Right lobe of liver (tissue), 6 donors: ENCODE measurements around the gene ELMO1. TPM values are rescaled to one million over a fixed set of nuclear protein-coding genes. Genes with fewer than 3 reads are reported as not detected.

ENCODE experiments used
- ATAC-seq, 4 donors: fragments of 200-7000 bp; cut with Tn5 transposase; one replicate each; pipeline ENCODE4 v1.9.1; 2020; ENCODE audit warnings: mild to moderate bottlenecking in 4 of 4, moderate library complexity in 4 of 4
- DNase-seq, 3 donors: peaks; one replicate each; pipeline ENCODE4 v3.0.0-alpha.2; 2020
- H3K27ac ChIP-seq, 3 donors: fragments of 200-600 bp; one replicate each; pipeline ENCODE4 v1.8.0; 2022
- H3K27me3 ChIP-seq, 2 donors: fragments of 200-600 bp; one replicate each; pipeline ENCODE4 v1.8.0; 2022
- H3K36me3 ChIP-seq, 4 donors: fragments of 200-600 bp; sonication (generic) in 1 of 4; one replicate each; pipeline versions ENCODE4 v1.5.1 to v1.8.0; 2017 to 2022; ENCODE audit warnings: control low read depth in 1 of 4
- H3K4me1 ChIP-seq, 4 donors: fragments of 200-600 bp; sonication (generic) in 1 of 4; one replicate each; pipeline versions ENCODE4 v1.5.1 to v1.8.0; 2017 to 2022; ENCODE audit warnings: control low read depth in 1 of 4
- H3K4me3 ChIP-seq, 3 donors: fragments of 200-600 bp; one replicate each; pipeline ENCODE4 v1.8.0; 2022
- H3K9me3 ChIP-seq, 4 donors: fragments of 200-600 bp; sonication (generic) in 1 of 4; one replicate each; pipeline versions ENCODE4 v1.5.1 to v1.8.0; 2017 to 2022; ENCODE audit warnings: control low read depth in 1 of 4
- POLR2A ChIP-seq: fragments of 450-650 bp; IDR thresholded peaks from one replicate; pipeline ENCODE4 v1.6.1; 2017; ENCODE audit warnings: antibody characterized with exemption, mild to moderate bottlenecking
- WGBS: methylation state at CpG from one replicate; pipeline ENCODE4 v1.1.6; 2018; ENCODE audit warnings: low coverage, low lambda C conversion rate; ENCODE audit not compliant: insufficient coverage; ENCODE audit errors: missing lambda C conversion rate; 5-methylcytosine and 5-hydroxymethylcytosine counted together
- intact Hi-C, 2 donors: fragments of 100-400 bp; cut with DNase I; formaldehyde crosslinking; loops; one replicate each; pipeline versions ENCODE4 v1.11.2 to v1.14.1; 2022
- total RNA-seq, 6 experiments: library from RNA; depleted of rRNA in 2 of 6; stranded (reverse); fragments of >200 nt in 2 of 6; fragmentation: NEBNext Ultra II Directional in 3 of 6; extraction: Animal tissue kit (Norgen Biotek cat#: 25700) in 3 of 6; gene quantifications; one replicate each; pipeline versions ENCODE4 v1.1.0 to v1.2.4, GENCODE V29; 2016 to 2023
- TF ChIP-seq, protein P1 (sequence below), 4 donors: fragments of 200-600 bp in 3 of 4; fragments of 450-650 bp in 1 of 4; IDR thresholded peaks; one replicate each; pipeline versions ENCODE4 v1.5.1 to v1.8.0; 2016 to 2022; ENCODE audit warnings: antibody characterized with exemption in 4 of 4, mild to moderate bottlenecking in 2 of 4
- donor health status: DM: no; HTN: yes; CAD: no.
- donor health status: DM: no; HTN: no; CAD: no.
- donor health status: DM: no; HTN: no; CAD: no.
- donor health status: DM: no; HTN: yes; CAD: no.
- donor health status: DM: no; HTN: yes; CAD: no.

Gene ELMO1
- total RNA-seq, 6 experiments from 2014 or later: 18.4 to 55.4 (median 25.1) TPM

DNA sequence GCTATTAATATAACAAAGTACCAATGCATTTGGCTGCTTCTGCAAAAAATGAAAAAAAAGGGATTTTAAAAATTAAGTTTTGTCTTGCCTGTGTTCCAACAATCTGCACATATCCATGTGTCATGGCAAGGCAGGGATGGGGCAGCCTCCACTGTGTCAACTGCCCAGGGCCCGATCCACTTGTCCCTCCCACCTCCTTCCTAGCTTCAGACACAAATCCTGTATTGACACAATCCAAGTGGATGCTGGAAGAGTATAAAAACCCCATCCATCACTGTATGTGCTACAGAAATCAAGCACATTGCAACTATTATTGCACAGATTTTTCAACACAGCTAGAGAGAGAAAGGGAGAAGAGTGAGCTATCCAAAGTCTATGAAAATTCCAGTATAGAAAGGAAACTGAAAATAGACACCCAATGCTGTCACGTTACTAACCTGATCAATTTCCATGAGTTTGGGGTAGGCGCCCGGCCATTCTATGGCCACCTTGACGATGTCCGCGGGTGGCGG is 106.4 kb downstream of the ELMO1 start:
- no peak overlapping the region for H3K4me3 ChIP-seq
- TF ChIP-seq, protein P1, sequence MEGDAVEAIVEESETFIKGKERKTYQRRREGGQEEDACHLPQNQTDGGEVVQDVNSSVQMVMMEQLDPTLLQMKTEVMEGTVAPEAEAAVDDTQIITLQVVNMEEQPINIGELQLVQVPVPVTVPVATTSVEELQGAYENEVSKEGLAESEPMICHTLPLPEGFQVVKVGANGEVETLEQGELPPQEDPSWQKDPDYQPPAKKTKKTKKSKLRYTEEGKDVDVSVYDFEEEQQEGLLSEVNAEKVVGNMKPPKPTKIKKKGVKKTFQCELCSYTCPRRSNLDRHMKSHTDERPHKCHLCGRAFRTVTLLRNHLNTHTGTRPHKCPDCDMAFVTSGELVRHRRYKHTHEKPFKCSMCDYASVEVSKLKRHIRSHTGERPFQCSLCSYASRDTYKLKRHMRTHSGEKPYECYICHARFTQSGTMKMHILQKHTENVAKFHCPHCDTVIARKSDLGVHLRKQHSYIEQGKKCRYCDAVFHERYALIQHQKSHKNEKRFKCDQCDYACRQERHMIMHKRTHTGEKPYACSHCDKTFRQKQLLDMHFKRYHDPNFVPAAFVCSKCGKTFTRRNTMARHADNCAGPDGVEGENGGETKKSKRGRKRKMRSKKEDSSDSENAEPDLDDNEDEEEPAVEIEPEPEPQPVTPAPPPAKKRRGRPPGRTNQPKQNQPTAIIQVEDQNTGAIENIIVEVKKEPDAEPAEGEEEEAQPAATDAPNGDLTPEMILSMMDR (IDR thresholded peaks at IDR 0.05): no peak
- no peak for TF ChIP-seq POLR2A
- intact Hi-C loops: no loop called here
- ATAC-seq: no peak
- no peak for DNase-seq
- peaks cover 0 to 7% (median 0%) of the 10 kb centered on the region in 4 donors for H3K36me3 ChIP-seq
- 58% methylated on average over 8 of the region's 8 CpGs for WGBS
- peak overlapping the region in 1 of 3 donors; percentile 33 for H3K27ac ChIP-seq
- H3K4me1 ChIP-seq: no peaks in the 10 kb centered on the region
- no peaks in the 10 kb centered on the region for H3K27me3 ChIP-seq
- H3K9me3 ChIP-seq: no peaks in the 10 kb centered on the region

DNA sequence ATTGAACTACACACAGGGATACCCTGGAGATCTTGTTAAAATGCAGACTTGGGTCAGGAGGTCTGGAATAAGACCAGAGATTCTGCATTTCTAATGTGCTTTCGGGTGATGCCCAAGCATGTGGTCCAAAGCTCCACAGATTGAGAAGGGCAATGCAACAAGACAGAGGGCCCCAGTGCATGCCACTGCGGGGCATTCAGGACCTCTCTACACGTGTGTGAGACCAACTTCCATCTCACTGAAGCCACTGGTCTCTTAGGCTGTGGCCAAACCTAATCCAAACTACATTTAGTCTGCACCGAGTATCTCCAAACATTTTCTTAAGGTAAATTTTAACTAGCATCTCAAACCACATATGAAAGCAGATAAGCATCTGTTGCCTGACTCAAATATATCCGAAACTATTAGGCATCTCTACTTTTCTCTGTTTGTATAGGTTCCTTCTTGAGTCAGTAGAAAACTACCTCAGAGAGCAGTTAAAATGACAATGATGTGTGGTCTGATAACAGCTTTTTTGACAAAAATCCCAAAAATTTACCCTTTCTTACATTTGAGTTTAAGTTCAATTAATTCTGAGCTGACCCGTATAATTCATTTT is 107.5 kb downstream of the ELMO1 start:
- TF ChIP-seq POLR2A: no peak
- TF ChIP-seq, protein P1 (IDR thresholded peaks at IDR 0.05): no peak
- no peaks in the 10 kb centered on the region for H3K27me3 ChIP-seq
- no peaks in the 10 kb centered on the region for H3K4me1 ChIP-seq
- intact Hi-C loops: no loop called here
- no peaks in the 10 kb centered on the region for H3K9me3 ChIP-seq
- ATAC-seq (no peak), DNase-seq (no peak)
- H3K36me3 ChIP-seq: peaks cover 0 to 7% (median 0%) of the 10 kb centered on the region in 4 donors
- WGBS: 70% methylated on average over 5 of the region's 6 CpGs
- H3K4me3 ChIP-seq: no peak overlapping the region
- no peak overlapping the region for H3K27ac ChIP-seq

DNA sequence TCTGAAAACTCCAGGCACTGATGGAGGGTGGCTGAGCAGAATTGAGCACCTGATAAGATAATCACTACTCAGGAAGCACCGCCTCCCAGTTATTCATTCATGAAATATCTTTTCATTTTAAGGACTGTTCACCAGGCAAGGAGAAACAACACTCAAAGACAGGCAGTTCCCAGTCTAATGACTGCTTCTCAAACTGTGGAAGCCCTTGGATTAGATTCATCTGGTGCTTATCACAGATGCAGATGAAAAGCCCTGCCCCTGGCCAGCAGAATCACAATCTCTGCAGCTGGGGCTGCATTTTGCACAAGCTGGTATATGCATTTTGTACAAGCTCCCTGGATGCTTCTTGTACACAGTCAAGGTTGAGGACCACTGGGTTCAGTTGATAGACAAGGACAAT is 109.7 kb downstream of the ELMO1 start:
- intact Hi-C loops: no loop called here
- WGBS: 86% methylated on average over 1 of the region's 1 CpG
- DNase-seq (no peak), ATAC-seq (no peak)
- H3K27ac ChIP-seq: no peak overlapping the region
- no peaks in the 10 kb centered on the region for H3K27me3 ChIP-seq
- TF ChIP-seq POLR2A: no peak
- TF ChIP-seq, protein P1 (IDR thresholded peaks at IDR 0.05): no peak
- H3K4me1 ChIP-seq: no peaks in the 10 kb centered on the region
- H3K4me3 ChIP-seq: no peak overlapping the region
- peaks cover 0 to 7% (median 0%) of the 10 kb centered on the region in 4 donors for H3K36me3 ChIP-seq
- no peaks in the 10 kb centered on the region for H3K9me3 ChIP-seq

DNA sequence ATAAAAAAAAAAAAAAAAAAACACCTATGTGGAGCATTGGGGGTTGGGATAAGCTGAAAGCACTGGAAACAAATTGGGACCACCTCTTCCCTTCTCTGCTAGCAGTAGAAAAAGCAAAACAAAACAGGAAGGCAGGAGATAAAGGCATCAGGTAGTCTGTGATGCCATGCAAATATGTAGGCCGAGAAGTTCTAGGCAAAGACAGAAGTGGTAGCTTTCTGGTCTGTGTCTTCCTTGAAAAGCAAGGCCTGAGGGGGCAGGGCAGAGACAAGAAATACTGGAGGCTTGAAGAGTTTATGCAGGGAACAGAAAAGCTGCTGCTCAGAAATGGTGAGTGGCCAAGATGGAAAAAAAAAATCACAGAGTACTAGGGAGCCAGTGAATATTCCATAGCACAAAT is 111.1 kb downstream of the ELMO1 start:
- TF ChIP-seq POLR2A: no peak
- TF ChIP-seq, protein P1 (IDR thresholded peaks at IDR 0.05): no peak

More for the DNA sequence above, 111.1 kb downstream of the ELMO1 start:
- DNase-seq: no peak
- Histone ChIP-seq H3K27ac (no peak overlapping the region), H3K27me3 (no peaks in the 10 kb centered on the region), H3K36me3 (peaks cover 0 to 7% (median 0%) of the 10 kb centered on the region in 4 donors), H3K4me3 (no peak overlapping the region), H3K9me3 (no peaks in the 10 kb centered on the region), H3K4me1 (no peaks in the 10 kb centered on the region)
- intact Hi-C loops: no loop called here
- WGBS: 88% methylated on average over 1 of the region's 1 CpG
- no peak for ATAC-seq
